CD4-positive, alpha-beta T cell treated with Interleukin-1 beta for 1 hour (primary cell): ENCODE data around the gene ABCG4.

Experiments used
- DNase-seq, 2 donors: peaks; one replicate each; pipeline ENCODE4 v3.0.0-alpha.2; 2020 to 2022

Gene ABCG4

GRCh38 chr11:119209186-119209585 lies 60.3 kb downstream of the ABCG4 start:
- no peak for DNase-seq

DNA sequence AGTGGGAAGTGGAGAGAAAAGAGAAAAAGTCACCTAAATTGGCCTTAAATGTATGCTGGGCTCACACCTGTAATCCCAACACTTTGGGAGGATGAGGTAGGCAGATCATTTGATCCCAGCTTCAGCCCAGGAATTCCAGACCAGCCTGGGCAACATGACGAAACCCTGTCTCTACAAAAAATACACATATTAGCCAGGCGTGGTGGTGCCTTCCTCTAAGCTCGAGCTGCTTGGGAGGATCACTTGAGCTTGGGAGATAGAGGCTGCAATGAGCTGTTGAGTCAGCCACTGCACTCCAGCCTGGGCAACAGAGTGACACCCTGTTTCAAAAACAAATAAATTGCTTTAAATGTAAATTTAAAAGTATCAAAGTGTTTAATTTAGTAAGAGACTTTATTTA lies 61.2 kb downstream of the ABCG4 start:
- DNase-seq, result no peak
